Activated CD4-positive, alpha-beta T cell treated with anti-CD3 and anti-CD28 coated beads, Interleukin-2, amount 50 U/mL, for 24 hours (primary cell): ENCODE results near the gene UBL3.

Source experiments
- DNase-seq, 2 donors: peaks; one replicate each; pipeline ENCODE4 v3.0.0-alpha.2; 2020; ENCODE audit warnings: low read depth in 1 of 2, low spot score in 1 of 2

UBL3 gene

GRCh38 chr13:29857085-29857484, 6.7 kb upstream of the UBL3 start:
- DNase-seq, result no peak

- no peak for DNase-seq
Measured at GRCh38 chr13:29856426-29856825, 6.0 kb upstream of the UBL3 start.

- DNase-seq, result no peak
Measured at GRCh38 chr13:29855784-29856183, 5.4 kb upstream of the UBL3 start.

GRCh38 chr13:29855009-29855408, 4.6 kb upstream of the UBL3 start:
- no peak for DNase-seq

- DNase-seq, result no peak
Measured at GRCh38 chr13:29853131-29853530, 2.7 kb upstream of the UBL3 start.

GRCh38 chr13:29852472-29853054, 2.1 kb upstream of the UBL3 start:
- no peak for DNase-seq

GRCh38 chr13:29849731-29850212, 645 bp downstream of the UBL3 start:
- no peak for DNase-seq

- DNase-seq, result no peak
Measured at GRCh38 chr13:29849071-29849631, 1.3 kb downstream of the UBL3 start.

GRCh38 chr13:29847501-29847983, 2.9 kb downstream of the UBL3 start:
- DNase-seq, result no peak

- no peak for DNase-seq
Measured at GRCh38 chr13:29846475-29847256, 3.8 kb downstream of the UBL3 start.

GRCh38 chr13:29845440-29846056, 4.9 kb downstream of the UBL3 start:
- no peak for DNase-seq

- DNase-seq, result no peak
Measured at GRCh38 chr13:29844441-29844840, 6.0 kb downstream of the UBL3 start.

GRCh38 chr13:29840585-29840984, 9.8 kb downstream of the UBL3 start:
- no peak for DNase-seq

- no peak for DNase-seq
Measured at GRCh38 chr13:29835280-29836061, 14.9 kb downstream of the UBL3 start.

GRCh38 chr13:29832761-29833298, 17.6 kb downstream of the UBL3 start:
- DNase-seq, result no peak

- no peak for DNase-seq
Measured at GRCh38 chr13:29830000-29830399, 20.4 kb downstream of the UBL3 start.

- no peak for DNase-seq
Measured at GRCh38 chr13:29819143-29819542, 31.3 kb downstream of the UBL3 start.

GRCh38 chr13:29817604-29818378, 32.6 kb downstream of the UBL3 start:
- no peak for DNase-seq

GRCh38 chr13:29816715-29817114, 33.7 kb downstream of the UBL3 start:
- DNase-seq, result no peak

- no peak for DNase-seq
Measured at GRCh38 chr13:29815336-29815735, 35.1 kb downstream of the UBL3 start.
